GM21786 (cell line): Measurements from ENCODE around the gene ZBTB8A.
"Not testable (repeated sequence)": the region's sequence is repeated elsewhere in the genome, so short reads cannot be mapped to it uniquely, and the experiment has no call there.

Experiments
- ATAC-seq: cut with Tn5 transposase; IDR thresholded peaks from one replicate; pipeline ENCODE4 v1.9.1; 2021; ENCODE audit not compliant: unreplicated experiment

The ZBTB8A gene

GRCh38 chr1:32538887-32539583 lies at the start of gene ZBTB8A:
TSS of gene ZBTB8A (plus strand) at chr1:32539427. CDS start at chr1:32592932, 53,505 bp downstream.
- ATAC-seq: no peak

GRCh38 chr1:32489774-32490454 lies 49.3 kb upstream of the ZBTB8A start:
- ATAC-seq: no peak

GRCh38 chr1:32491386-32491785 lies 47.8 kb upstream of the ZBTB8A start:
- ATAC-seq: no peak

GRCh38 chr1:32494196-32494595 lies 45.0 kb upstream of the ZBTB8A start:
- ATAC-seq: no peak

- ATAC-seq: no peak
Measured at GRCh38 chr1:32494711-32495337, 44.4 kb upstream of the ZBTB8A start.

- ATAC-seq: no peak
Measured at GRCh38 chr1:32496127-32496526, 43.1 kb upstream of the ZBTB8A start.

- no peak for ATAC-seq
Measured at GRCh38 chr1:32498751-32499150, 40.5 kb upstream of the ZBTB8A start.

GRCh38 chr1:32500387-32501209 lies 38.6 kb upstream of the ZBTB8A start:
- ATAC-seq: no peak

GRCh38 chr1:32501865-32502264 lies 37.4 kb upstream of the ZBTB8A start:
- ATAC-seq: no peak

- ATAC-seq: no peak
Measured at GRCh38 chr1:32503153-32503552, 36.1 kb upstream of the ZBTB8A start.

GRCh38 chr1:32507021-32507420 lies 32.2 kb upstream of the ZBTB8A start:
- ATAC-seq: no peak

- no peak for ATAC-seq
Measured at GRCh38 chr1:32508761-32509160, 30.5 kb upstream of the ZBTB8A start.

GRCh38 chr1:32509939-32510338 lies 29.3 kb upstream of the ZBTB8A start:
- no peak for ATAC-seq

- no peak for ATAC-seq
Measured at GRCh38 chr1:32516402-32516801, 22.8 kb upstream of the ZBTB8A start.

- no peak for ATAC-seq
Measured at GRCh38 chr1:32518976-32519375, 20.3 kb upstream of the ZBTB8A start.

- ATAC-seq: no peak
Measured at GRCh38 chr1:32521165-32521564, 18.1 kb upstream of the ZBTB8A start.

- no peak for ATAC-seq
Measured at GRCh38 chr1:32525053-32525452, 14.2 kb upstream of the ZBTB8A start.

- ATAC-seq: no peak
Measured at GRCh38 chr1:32525661-32526444, 13.4 kb upstream of the ZBTB8A start.

GRCh38 chr1:32528550-32528949 lies 10.7 kb upstream of the ZBTB8A start:
- not testable (repeated sequence) for ATAC-seq

GRCh38 chr1:32533792-32534327 lies 5.4 kb upstream of the ZBTB8A start:
- no peak for ATAC-seq
